ENCODE data around the gene NAA25.

NAA25 gene

DNA sequence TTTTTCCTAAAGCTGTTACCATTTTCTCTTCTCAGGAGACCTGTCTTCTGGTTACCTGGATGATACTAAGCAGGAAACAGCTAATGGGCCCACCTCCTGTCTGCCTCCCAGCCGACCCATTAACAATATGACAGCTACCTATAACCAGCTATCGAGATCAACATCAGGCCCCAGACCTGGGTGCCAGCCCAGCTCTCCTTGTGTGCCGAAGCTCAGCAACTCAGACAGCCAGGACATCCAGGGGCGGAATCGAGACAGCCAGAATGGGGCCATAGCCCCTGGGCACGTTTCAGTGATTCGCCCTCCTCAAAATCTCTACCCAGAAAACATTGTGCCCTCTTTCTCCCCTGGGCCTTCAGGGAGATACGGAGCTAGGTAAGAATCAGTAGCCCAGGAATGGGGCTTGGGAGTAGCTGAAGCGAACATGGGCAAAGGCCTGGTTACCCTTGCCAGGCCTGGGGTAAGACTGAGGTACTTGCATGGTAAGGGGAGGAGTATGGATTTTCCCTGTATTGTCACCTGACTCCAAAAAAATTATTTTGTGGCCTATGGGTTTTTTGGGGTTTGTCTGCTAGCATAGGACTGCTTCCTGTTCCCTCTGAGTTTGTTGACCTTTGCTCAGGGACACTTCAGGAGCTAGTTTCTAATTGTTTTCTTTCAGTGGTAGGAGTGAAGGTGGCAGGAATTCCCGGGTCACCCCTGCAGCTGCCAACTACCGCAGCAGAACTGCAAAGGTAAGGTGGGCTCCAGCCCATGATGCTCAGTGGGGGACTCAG lies 43.4 kb upstream of the NAA25 start:
- Histone ChIP-seq H3K27ac (ENCODE audit: low read depth, low read length) (no peak overlapping the region), H3F3A (ENCODE audit: insufficient read depth) (no peaks in the 10 kb centered on the region), H4K20me1 (ENCODE audit: low read depth, low read length) (no peaks in the 10 kb centered on the region), H3K4me2 (ENCODE audit: low read depth, low read length, poor library complexity, severe bottlenecking) (no peak overlapping the region), H3K27me3 (ENCODE audit: low read length) (no peaks in the 10 kb centered on the region), H3K36me3 (ENCODE audit: low read length) (0 out of 2 replicates have a peak, but pooled peaks cover 2% of the 10 kb centered on the region), H3K9ac (ENCODE audit: low read length) (no peak overlapping the region), H3K9me3 (ENCODE audit: insufficient read depth, low read length) (no peaks in the 10 kb centered on the region), H3K4me3 (ENCODE audit: insufficient read depth, low read length, poor library complexity, severe bottlenecking) (no peak overlapping the region), H3K79me2 (ENCODE audit: insufficient read depth, low read length) (no peaks in the 10 kb centered on the region), H3K9me2 (replicated peaks; ENCODE audit: insufficient read depth, low read length) (no peaks in the 10 kb centered on the region), H2AFZ (ENCODE audit: low read depth, low read length, severe bottlenecking) (no peak overlapping the region)
- TF ChIP-seq, protein P1, sequence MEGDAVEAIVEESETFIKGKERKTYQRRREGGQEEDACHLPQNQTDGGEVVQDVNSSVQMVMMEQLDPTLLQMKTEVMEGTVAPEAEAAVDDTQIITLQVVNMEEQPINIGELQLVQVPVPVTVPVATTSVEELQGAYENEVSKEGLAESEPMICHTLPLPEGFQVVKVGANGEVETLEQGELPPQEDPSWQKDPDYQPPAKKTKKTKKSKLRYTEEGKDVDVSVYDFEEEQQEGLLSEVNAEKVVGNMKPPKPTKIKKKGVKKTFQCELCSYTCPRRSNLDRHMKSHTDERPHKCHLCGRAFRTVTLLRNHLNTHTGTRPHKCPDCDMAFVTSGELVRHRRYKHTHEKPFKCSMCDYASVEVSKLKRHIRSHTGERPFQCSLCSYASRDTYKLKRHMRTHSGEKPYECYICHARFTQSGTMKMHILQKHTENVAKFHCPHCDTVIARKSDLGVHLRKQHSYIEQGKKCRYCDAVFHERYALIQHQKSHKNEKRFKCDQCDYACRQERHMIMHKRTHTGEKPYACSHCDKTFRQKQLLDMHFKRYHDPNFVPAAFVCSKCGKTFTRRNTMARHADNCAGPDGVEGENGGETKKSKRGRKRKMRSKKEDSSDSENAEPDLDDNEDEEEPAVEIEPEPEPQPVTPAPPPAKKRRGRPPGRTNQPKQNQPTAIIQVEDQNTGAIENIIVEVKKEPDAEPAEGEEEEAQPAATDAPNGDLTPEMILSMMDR (IDR thresholded peaks at IDR 0.05; ENCODE audit: insufficient read depth, low read length, poor library complexity, severe bottlenecking): no peak
- no peak for TF ChIP-seq EZH2phosphoT487 (conservative IDR thresholded peaks at IDR 0.05; ENCODE audit: low read length)

DNA sequence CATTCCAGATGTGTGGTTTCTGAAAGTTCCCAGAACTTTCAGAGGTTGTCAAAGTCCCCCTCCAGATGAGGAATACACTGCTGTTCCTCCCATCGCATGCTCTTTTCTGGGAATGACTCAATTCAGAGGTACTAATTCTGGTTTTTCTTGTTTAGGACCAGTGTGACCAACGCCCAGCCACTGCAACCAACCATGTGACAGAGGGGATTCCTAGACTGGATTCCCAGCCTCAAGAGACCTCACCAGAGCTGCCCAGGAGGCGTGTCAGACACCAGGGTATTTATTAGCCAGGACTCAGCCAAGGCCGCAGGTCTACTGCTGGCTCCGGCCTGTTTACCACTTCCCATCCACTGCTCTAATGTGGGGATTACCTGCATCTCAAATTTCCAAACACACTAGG lies 41.0 kb upstream of the NAA25 start:
- H3K9me3 ChIP-seq (ENCODE audit: insufficient read depth, low read length): no peaks in the 10 kb centered on the region
- H3K4me3 ChIP-seq (ENCODE audit: insufficient read depth, low read length, poor library complexity, severe bottlenecking): no peak overlapping the region
- H3K79me2 ChIP-seq (ENCODE audit: insufficient read depth, low read length): no peaks in the 10 kb centered on the region
- H2AFZ ChIP-seq (ENCODE audit: low read depth, low read length, severe bottlenecking): no peak overlapping the region
- H3K9ac ChIP-seq (ENCODE audit: low read length): no peak overlapping the region
- H3K36me3 ChIP-seq (ENCODE audit: low read length): 0 out of 2 replicates have a peak, but pooled peaks cover 5% of the 10 kb centered on the region
- no peaks in the 10 kb centered on the region for H3F3A ChIP-seq (ENCODE audit: insufficient read depth)
- H3K27me3 ChIP-seq (ENCODE audit: low read length): no peaks in the 10 kb centered on the region
- TF ChIP-seq, protein P1 (IDR thresholded peaks at IDR 0.05; ENCODE audit: insufficient read depth, low read length, poor library complexity, severe bottlenecking): no peak
- no peak for TF ChIP-seq EZH2phosphoT487 (conservative IDR thresholded peaks at IDR 0.05; ENCODE audit: low read length)
- no peak overlapping the region for H3K4me2 ChIP-seq (ENCODE audit: low read depth, low read length, poor library complexity, severe bottlenecking)
- no peaks in the 10 kb centered on the region for H4K20me1 ChIP-seq (ENCODE audit: low read depth, low read length)
- H3K9me2 ChIP-seq (replicated peaks; ENCODE audit: insufficient read depth, low read length): no peaks in the 10 kb centered on the region
- no peak overlapping the region for H3K27ac ChIP-seq (ENCODE audit: low read depth, low read length)

DNA sequence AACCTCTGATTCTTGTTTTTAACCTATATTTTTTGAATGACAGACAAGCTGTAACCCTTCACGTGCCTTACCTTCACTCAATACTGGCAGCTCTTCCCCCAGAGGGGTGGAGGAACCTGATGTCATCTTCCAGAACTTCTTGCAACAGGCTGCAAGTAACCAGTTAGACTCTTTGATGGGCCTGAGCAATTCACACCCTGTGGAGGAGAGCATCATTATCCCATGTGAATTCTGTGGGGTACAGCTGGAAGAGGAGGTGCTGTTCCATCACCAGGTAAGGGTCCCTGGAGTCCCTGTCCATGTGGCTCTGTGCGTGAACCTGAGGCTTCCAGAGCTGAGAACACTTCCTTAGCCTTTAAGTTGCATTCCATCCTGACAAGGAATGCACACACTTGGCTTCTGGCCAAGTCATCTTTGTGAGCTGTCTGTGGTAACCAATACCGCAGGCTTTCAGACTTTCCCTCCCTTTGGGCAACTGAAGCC lies 39.5 kb upstream of the NAA25 start:
- Histone ChIP-seq H3K36me3 (ENCODE audit: low read length) (0 out of 2 replicates have a peak, but pooled peaks cover 5% of the 10 kb centered on the region), H3K9ac (ENCODE audit: low read length) (no peak overlapping the region), H3K79me2 (ENCODE audit: insufficient read depth, low read length) (no peaks in the 10 kb centered on the region), H3K4me2 (ENCODE audit: low read depth, low read length, poor library complexity, severe bottlenecking) (no peak overlapping the region), H3K27me3 (ENCODE audit: low read length) (no peaks in the 10 kb centered on the region), H3K27ac (ENCODE audit: low read depth, low read length) (no peak overlapping the region), H3F3A (ENCODE audit: insufficient read depth) (no peaks in the 10 kb centered on the region), H3K9me2 (replicated peaks; ENCODE audit: insufficient read depth, low read length) (no peaks in the 10 kb centered on the region), H3K4me3 (ENCODE audit: insufficient read depth, low read length, poor library complexity, severe bottlenecking) (no peak overlapping the region), H3K9me3 (ENCODE audit: insufficient read depth, low read length) (no peaks in the 10 kb centered on the region), H2AFZ (ENCODE audit: low read depth, low read length, severe bottlenecking) (no peak overlapping the region), H4K20me1 (ENCODE audit: low read depth, low read length) (no peaks in the 10 kb centered on the region)
- TF ChIP-seq EZH2phosphoT487 (conservative IDR thresholded peaks at IDR 0.05; ENCODE audit: low read length): no peak
- TF ChIP-seq, protein P1 (IDR thresholded peaks at IDR 0.05; ENCODE audit: insufficient read depth, low read length, poor library complexity, severe bottlenecking): no peak
